Left cardiac atrium (tissue), 4 donors: Measurements from ENCODE around the gene KMT2A. TPM values are rescaled to one million over a fixed set of nuclear protein-coding genes. Genes with fewer than 3 reads are reported as not detected.
"Not testable (repeated sequence)": the region's sequence is repeated elsewhere in the genome, so short reads cannot be mapped to it uniquely, and the experiment has no call there.

ENCODE experiments used
- ATAC-seq, 2 donors: fragments of 200-7000 bp; cut with Tn5 transposase; one replicate each; pipeline ENCODE4 v1.9.1; 2020; ENCODE audit warnings: mild to moderate bottlenecking in 2 of 2, moderate library complexity in 2 of 2
- DNase-seq: peaks from one replicate; pipeline ENCODE4 v3.0.0-alpha.2; 2020
- intact Hi-C, 2 donors: fragments of 100-400 bp; cut with DNase I; formaldehyde crosslinking; loops; one replicate each; pipeline versions ENCODE4 v1.14.1 to v1.15.1; 2022 to 2023
- long read RNA-seq: library from polyadenylated mRNA; unstranded; transcript quantifications from one replicate; pipeline ENCODE4 v2.0.0, GENCODE V29; 2021
- total RNA-seq, 2 donors: library from RNA; stranded (reverse); fragmentation: NEBNext Ultra II Directional; extraction: Animal tissue kit (Norgen Biotek cat#: 25700); gene quantifications; one replicate each; pipeline ENCODE4 v1.2.1, GENCODE V29; 2021
- donor health status: DM: no; HTN: yes; CAD: no.
- donor health status: DM: no; HTN: yes; CAD: no; lungs with severe emphysema.
- donor health status: DM: yes; HTN: yes; CAD: no.
- donor health status: Dilated cardiomyopathy.

The KMT2A gene
- 10 to 100 TPM; 23.7 to 25.2 TPM for total RNA-seq
- long read RNA-seq, partial matches to known transcripts = 4 of 8 reads
- long read RNA-seq, other reads (novel, unspliced or antisense) = 4 of 8 reads

DNA sequence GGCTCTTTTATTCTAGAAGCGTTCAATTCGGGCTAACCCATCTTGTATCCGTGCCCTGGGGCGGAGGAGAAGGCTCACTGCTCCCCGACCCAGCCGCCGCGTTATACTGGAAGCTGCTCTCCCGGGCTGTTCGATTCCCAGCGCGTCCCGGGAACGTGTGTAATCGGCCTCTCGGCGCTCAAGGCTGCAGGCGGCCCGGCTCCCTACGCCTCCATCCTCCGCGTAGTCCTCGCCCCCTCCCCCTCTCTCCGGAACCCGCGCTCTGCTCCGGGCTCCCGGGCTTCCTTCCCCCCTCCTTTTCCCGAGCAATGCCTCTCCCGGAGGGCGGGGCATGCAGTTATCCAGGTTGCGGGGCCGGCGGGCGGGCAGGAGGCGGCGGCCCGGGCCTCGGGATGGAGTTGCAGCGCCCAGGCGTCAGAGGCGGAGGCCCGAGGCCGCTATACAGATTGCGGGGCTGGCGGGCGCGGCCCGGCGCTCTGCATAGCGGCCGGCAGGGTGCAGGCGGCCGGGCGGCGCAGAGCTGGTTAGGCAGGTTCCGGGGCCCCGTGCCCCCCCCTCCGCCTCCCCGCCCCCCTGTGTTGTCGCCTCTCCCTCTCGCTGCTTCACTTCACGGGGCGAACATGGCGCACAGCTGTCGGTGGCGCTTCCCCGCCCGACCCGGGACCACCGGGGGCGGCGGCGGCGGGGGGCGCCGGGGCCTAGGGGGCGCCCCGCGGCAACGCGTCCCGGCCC, at the start of gene KMT2A:
TSS of gene KMT2A (plus strand) at position 600 of the 732 bp plus-strand sequence. CDS start at position 621, 21 bp downstream.
- DNase-seq (peak; percentile 98), ATAC-seq (peak; percentile 89 to 90)
- intact Hi-C loops = loop anchor here in 1 of 2 donors (5.0 kb wide), 1 partner anchor 34 kb away; the partner anchor contains the start of gene ATP5MG

DNA sequence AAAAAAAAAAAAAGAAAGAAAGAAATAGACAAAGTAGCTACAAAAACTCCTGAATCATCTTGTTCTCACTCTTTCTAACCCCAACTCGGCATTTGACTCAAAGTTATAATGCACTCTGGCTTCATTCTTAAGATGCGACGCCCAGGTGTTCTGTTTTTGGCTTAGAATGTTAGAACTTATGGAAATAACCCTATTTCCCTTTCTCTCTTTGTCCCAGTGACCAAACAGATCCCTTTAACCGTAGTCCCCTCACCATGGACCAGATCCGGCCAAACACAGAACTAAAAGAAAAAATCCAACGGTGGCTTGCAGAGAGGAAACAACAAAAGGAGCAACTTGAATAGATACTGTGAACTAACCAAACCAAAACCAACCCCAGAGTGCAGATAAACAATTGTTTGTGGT, 40.2 kb upstream of the KMT2A start:
- intact Hi-C loops = no loop called here
- DNase-seq (no peak), ATAC-seq (no peak)

GRCh38 chr11:118397448-118397847, 38.8 kb upstream of the KMT2A start:
- no peak for DNase-seq
- no peak for ATAC-seq
- intact Hi-C loops = no loop called here

- no peak for DNase-seq
- ATAC-seq = no peak
- intact Hi-C loops = no loop called here
Observed at GRCh38 chr11:118398791-118399559, 37.3 kb upstream of the KMT2A start.

- intact Hi-C loops = loop anchor here (5.0 kb wide), 2 partner anchors 36 to 86 kb away; partner anchors contain the start of gene KMT2A (in 1 of the 2)
- ATAC-seq (peak; percentile 85 to 88), DNase-seq (peak; percentile 95)
Observed at GRCh38 chr11:118401151-118401879, 35.0 kb upstream of the KMT2A start, which contains the start of gene ATP5MG. TSS of gene ATP5MG (plus strand) at chr11:118401606. CDS start at chr11:118401666, 60 bp downstream.

DNA sequence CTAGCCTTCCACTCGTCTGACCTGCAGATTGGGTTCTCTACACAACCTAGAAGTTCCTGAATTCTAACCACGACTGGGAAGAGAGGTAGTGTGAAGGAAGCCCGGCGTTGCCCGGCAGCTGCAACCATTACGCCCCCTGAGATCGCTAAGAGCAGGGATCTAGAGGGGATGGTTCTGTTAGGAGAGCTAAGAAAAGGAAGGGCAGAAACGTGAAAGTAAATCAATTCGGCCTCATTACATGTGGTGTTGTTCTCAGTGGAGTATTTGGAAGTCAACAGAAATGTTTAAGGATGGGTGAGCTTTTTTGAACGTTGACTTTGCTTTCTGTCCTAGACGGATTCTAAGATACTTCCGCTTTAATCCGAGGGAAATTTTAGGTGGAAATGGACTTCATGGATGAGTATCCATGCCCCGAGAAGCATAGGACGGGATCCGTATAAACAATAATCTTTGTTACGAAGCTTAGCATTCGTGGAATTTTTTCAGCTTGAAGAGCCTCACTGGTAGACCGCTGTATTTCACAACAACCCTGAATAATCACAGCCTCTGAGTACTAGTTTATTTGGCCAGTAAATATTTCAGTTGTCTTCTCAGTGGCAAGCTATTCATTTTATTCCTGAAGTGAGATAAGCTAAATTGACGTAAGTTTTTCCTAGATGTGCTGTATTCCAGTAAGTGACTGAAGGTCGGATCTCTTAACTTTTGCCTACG, 34.3 kb upstream of the KMT2A start:
- peak; percentile 25 to 54 for ATAC-seq
- intact Hi-C loops = loop anchor here (5.0 kb wide), 2 partner anchors 35 to 85 kb away; partner anchors contain the start of gene KMT2A (in 1 of the 2)
- DNase-seq = no peak

DNA sequence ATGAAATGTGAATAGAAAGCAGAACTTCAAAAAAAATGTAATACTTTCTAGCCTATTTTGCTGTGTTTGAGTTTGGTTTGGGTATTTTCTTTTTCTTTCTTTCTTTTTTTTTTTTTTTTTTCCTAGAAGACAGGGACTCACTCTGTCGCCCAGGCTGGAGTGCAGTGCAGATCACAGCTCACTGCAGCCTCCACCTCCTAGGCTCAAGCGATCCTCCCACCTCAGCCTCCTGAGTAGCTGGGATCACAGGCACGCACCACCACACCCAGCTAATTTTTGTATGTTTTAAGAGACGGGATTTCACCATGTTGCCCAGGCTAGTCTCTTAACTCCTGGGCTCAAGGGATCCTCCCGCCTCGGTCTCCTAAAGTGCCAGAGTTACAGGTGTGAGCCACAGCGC, 33.7 kb upstream of the KMT2A start:
- intact Hi-C loops = loop anchor here (5.0 kb wide), 2 partner anchors 35 to 85 kb away; partner anchors contain the start of gene KMT2A (in 1 of the 2)
- not testable (repeated sequence) for DNase-seq, ATAC-seq

DNA sequence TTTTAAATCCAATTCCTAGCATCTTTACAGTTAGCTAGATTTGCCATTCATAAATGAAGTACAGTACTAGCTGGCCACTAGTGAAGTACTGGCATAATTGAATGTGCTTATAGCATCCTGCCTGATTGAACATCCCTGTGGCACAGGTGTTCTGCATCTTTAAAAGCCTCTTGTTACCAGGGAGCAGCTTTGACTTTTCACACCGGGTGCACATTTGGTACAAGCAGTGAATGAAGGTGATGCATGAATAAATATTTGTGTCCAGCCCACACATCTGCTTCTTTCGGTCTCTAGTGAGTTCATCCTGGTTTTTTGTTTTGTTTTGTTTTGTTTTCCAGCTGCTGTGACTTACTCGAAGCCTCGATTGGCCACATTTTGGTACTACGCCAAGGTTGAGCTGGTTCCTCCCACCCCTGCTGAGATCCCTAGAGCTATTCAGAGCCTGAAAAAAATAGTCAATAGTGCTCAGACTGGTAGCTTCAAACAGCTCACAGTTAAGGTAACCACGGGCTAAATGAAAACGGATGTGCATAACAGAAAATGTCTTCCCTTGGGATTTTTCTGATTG, 29.6 kb upstream of the KMT2A start:
- DNase-seq = no peak
- ATAC-seq = no peak
- intact Hi-C loops = no loop called here

- DNase-seq = no peak
- intact Hi-C loops = no loop called here
- no peak for ATAC-seq
Observed at GRCh38 chr11:118410055-118410745, 26.1 kb upstream of the KMT2A start.

DNA sequence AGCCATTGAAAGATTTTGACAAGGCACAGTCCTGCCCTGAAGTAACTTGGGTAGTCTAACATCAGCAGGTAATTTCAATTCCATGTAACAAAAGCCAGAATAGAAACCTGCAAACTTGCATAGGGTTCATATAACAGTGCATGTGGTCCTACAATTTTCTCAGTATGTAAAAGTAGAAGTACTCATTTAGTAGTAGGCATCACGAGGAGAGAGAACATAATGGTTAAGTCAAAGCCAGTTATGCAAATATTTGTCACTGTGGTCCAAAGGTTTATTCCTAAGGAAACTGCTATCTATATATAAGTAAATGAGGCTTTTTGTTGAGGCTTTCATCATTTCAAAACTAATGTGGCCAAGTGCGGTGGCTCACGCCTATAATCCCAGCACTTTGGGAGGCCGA, 24.8 kb upstream of the KMT2A start:
- ATAC-seq (no peak), DNase-seq (no peak)
- intact Hi-C loops = no loop called here

DNA sequence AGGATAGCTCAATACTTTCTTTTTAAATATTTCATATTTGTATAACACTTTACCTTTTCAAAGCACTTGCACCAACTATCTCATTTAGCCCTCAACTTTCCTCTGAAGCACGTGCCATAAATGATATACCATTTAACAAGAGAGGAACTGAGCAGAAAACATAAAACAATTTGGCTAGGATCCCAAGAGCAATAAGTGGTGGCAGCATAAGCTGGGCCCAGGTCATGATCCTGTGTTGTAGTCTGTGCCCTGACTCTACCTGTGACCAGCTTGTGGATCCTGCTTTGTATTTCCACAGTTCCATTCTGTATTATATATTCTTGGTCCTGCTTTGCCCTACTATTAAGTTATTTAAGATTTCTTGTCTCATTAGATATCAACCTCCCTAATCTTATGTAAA, 23.4 kb upstream of the KMT2A start:
- intact Hi-C loops = no loop called here
- DNase-seq (no peak), ATAC-seq (no peak)

DNA sequence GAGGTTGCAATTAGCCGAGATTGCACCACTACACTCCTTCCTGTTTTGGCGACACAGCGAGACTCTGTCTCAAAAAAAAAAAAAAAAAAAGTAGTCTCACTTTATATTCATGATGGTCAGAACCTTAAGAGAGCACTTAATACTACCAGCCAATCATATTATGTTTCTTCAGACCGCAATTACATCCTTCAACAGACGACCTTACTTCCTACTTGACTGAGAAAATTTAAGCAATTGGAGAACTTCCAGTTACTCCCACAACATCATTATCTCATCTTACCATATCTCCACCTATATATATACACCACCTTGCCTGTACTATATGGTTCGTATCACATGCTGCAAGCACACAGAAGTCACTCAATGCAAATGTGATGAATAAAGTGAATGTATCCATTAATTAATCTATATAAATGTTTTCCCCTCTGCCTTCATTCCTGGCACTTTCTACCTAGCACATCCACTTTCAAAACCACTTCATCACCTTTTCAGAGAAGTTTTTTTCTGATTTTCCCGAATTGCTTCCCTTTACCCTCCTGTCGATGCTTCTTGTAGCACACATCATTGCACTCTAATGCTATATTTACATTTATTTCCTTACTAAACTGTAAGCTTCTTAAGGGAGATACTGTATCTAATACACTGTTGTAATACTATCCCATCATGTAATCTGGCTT, 21.1 kb upstream of the KMT2A start:
- intact Hi-C loops = no loop called here
- DNase-seq = no peak
- no peak for ATAC-seq

DNA sequence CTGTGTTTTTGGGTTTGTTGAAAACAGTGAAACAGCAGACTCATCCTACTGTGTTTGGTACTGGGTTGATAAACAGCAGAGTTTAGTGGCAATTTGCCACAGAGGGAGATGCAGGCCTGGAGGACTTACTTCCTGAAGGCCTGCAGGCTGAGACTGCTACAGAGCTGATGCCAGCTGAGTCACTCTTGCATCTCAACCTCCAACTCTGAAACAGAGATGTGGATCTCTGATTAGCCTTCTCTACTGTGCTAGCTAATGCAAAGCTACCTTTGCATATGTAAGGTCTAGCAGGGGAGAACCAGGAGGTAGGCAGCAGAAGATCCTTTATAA, 20.6 kb upstream of the KMT2A start:
- DNase-seq (no peak), ATAC-seq (peak; percentile 72 to 89)
- intact Hi-C loops = no loop called here

GRCh38 chr11:118416900-118417299, 19.4 kb upstream of the KMT2A start:
- ATAC-seq, intact Hi-C loops, DNase-seq: not testable (repeated sequence)

DNA sequence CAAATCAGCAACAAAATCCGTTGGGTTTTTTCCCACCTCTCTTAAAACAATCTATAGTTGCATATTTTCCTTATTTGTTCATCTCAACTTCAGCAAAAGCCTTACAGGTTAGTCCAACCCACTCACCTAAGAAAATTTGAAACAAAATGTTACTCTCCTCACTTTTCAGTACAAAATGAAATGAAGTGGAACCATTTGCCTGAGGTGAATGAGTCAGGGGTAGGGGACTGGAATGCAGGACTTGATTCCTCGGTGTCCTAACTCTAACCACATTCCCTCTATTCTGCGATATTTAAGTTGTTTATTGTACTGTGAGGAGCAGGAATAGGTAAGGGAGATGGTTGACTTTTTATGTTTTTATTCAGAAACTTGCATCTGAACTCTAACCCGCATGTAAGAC, 18.5 kb upstream of the KMT2A start:
- intact Hi-C loops = no loop called here
- DNase-seq = no peak
- no peak for ATAC-seq

DNA sequence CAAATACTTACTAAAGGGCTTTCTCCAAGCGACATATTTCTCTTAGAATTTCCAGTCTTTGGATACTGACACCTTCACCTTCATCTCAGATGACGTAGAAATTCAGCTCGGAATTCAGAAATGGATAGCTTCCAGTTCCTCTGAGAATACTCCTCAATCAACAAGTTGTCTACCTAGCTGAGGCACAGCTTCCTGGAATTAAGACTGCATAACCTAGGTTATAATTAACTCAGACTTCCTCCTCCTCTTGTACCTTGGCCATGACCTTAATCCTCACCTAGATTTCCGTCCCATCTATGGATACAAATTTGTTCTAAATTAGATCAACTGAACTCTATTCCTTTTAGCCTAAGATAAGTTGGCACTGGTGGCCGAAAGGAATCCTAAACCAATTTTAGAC, 17.5 kb upstream of the KMT2A start:
- ATAC-seq (peak in 1 of 2 donors; percentile 52), DNase-seq (no peak)
- intact Hi-C loops = no loop called here

DNA sequence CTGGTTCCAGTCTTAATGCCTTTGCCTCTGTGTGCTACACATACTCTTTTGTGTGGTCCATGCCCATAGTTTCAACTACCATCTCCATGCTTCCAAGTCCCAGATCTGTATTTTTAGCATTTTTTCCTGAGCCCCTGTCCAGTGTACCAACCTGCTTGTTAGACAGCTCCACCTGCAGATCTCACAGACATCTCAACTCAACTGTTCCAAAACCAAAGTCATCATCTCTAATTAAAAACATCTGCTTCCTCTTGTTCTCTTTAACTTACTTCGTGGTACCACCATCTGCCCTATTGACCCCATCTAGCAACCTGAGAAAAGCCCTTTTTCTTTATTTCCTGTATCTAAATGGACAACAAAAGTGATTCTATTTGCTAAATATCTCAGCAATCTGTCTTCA, 8.6 kb upstream of the KMT2A start:
- DNase-seq = no peak
- intact Hi-C loops = no loop called here
- ATAC-seq = no peak
